ENCODE data around the gene CNPY1.

DNA sequence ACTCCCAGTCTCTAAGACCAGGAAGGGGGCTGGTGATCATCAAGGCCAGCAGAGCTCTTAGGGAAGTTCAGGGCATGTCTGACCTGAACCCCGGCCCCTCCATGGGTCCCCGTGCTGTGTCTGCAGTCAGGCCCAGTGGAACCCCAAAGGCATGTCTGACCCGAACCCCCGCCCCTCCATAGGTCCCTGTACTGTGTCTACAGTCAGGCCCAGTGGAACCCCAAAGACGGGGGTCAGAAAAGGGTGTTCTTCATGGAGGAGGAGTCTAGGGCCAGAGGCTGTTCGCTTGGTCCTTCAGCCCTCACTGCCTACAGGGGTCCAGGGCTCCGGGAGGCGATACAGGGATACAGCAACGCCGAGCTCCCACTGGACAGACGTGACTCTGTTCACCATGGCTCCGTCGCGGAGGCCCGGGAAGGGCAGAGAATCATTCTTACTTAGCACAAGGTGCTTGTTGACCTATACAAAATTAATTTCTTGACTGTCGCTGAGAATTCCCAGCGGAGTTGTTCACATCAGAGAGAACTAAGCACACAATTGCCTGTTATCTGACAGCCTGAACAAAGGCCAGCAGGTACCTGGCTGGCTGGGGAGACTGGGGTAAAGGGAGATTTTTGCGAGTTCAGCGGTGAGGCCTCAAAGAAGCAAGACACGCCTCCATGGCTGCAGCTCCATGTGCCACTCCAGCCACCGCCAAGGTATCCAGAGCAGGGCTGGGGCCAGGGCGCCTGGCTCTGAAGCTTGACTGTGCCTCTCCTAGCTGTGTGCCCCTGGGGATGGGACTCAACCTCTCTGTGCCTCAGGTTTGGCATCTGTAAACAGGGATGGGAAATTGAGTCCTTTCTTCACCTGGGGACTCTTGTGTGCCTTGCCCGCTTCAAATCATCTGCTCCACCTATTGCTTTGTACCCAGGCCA lies 61.6 kb downstream of the CNPY1 start:
- TF ChIP-seq, protein P1, sequence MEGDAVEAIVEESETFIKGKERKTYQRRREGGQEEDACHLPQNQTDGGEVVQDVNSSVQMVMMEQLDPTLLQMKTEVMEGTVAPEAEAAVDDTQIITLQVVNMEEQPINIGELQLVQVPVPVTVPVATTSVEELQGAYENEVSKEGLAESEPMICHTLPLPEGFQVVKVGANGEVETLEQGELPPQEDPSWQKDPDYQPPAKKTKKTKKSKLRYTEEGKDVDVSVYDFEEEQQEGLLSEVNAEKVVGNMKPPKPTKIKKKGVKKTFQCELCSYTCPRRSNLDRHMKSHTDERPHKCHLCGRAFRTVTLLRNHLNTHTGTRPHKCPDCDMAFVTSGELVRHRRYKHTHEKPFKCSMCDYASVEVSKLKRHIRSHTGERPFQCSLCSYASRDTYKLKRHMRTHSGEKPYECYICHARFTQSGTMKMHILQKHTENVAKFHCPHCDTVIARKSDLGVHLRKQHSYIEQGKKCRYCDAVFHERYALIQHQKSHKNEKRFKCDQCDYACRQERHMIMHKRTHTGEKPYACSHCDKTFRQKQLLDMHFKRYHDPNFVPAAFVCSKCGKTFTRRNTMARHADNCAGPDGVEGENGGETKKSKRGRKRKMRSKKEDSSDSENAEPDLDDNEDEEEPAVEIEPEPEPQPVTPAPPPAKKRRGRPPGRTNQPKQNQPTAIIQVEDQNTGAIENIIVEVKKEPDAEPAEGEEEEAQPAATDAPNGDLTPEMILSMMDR (conservative IDR thresholded peaks at IDR 0.05 in 1 of 2, IDR thresholded peaks at IDR 0.05 in 1 of 2; ENCODE audit: extremely low read depth in 1 of 2, insufficient read depth in 1 of 2, low read depth in 1 of 2, low read length in 2 of 2): no peak
- no peak for TF ChIP-seq EZH2 (IDR thresholded peaks at IDR 0.05; ENCODE audit: borderline replicate concordance, low read length)
